ENCODE results near the gene KRTAP20-4. TPM values are rescaled to one million over a fixed set of nuclear protein-coding genes. Genes with fewer than 3 reads are reported as not detected.

Gene KRTAP20-4
- total RNA-seq: not detected in 2 replicates
- long read RNA-seq: 0 reads

- Mint-ChIP-seq H3K9me3 (ENCODE audit: low read depth) (peaks cover 12% of the 10 kb centered on the region), H3K27ac (no peak within 1 kb of the TSS), H3K4me3 (ENCODE audit: low read depth) (no peak within 1 kb of the TSS), H3K36me3 (ENCODE audit: insufficient read depth) (no peaks in the 10 kb centered on the region), H3K27me3 (no peaks in the 10 kb centered on the region), H3K4me1 (ENCODE audit: low read depth) (no peaks in the 10 kb centered on the region)
- no peak for TF ChIP-seq CTCF (IDR thresholded peaks at IDR 0.05; ENCODE audit: unreplicated experiment)
- DNase-seq (ENCODE audit: low spot score, unreplicated experiment): no peak
Measured at GRCh38 chr21:30620522-30620921, at the start of gene KRTAP20-4. Gene KRTAP20-4, plus strand, starts transcription at chr21:30620627.

GRCh38 chr21:30577766-30578165 is 42.7 kb upstream of the KRTAP20-4 start:
- peaks cover 3% of the 10 kb centered on the region for H3K27me3 Mint-ChIP-seq
- peaks cover 9% of the 10 kb centered on the region for H3K9me3 Mint-ChIP-seq (ENCODE audit: low read depth)
- DNase-seq (ENCODE audit: low spot score, unreplicated experiment): no peak
- no peak overlapping the region for H3K27ac Mint-ChIP-seq
- no peaks in the 10 kb centered on the region for H3K36me3 Mint-ChIP-seq (ENCODE audit: insufficient read depth)
- H3K4me3 Mint-ChIP-seq (ENCODE audit: low read depth): no peak overlapping the region
- TF ChIP-seq CTCF (IDR thresholded peaks at IDR 0.05; ENCODE audit: unreplicated experiment): no peak
- no peaks in the 10 kb centered on the region for H3K4me1 Mint-ChIP-seq (ENCODE audit: low read depth)

- DNase-seq (ENCODE audit: low spot score, unreplicated experiment): no peak
Measured at GRCh38 chr21:30579346-30579745, 41.1 kb upstream of the KRTAP20-4 start.

GRCh38 chr21:30580132-30580531 is 40.3 kb upstream of the KRTAP20-4 start:
- TF ChIP-seq CTCF (IDR thresholded peaks at IDR 0.05; ENCODE audit: unreplicated experiment): no peak
- peaks cover 3% of the 10 kb centered on the region for H3K27me3 Mint-ChIP-seq
- peaks cover 5% of the 10 kb centered on the region for H3K9me3 Mint-ChIP-seq (ENCODE audit: low read depth)
- no peaks in the 10 kb centered on the region for H3K4me1 Mint-ChIP-seq (ENCODE audit: low read depth)
- no peaks in the 10 kb centered on the region for H3K36me3 Mint-ChIP-seq (ENCODE audit: insufficient read depth)
- H3K27ac Mint-ChIP-seq: no peak overlapping the region
- no peak overlapping the region for H3K4me3 Mint-ChIP-seq (ENCODE audit: low read depth)
- no peak for DNase-seq (ENCODE audit: low spot score, unreplicated experiment)

More at GRCh38 chr21:30579346-30579745, 41.1 kb upstream of the KRTAP20-4 start:
- Mint-ChIP-seq H3K9me3 (ENCODE audit: low read depth) (peaks cover 3% of the 10 kb centered on the region), H3K27me3 (peaks cover 3% of the 10 kb centered on the region), H3K4me1 (ENCODE audit: low read depth) (no peaks in the 10 kb centered on the region), H3K36me3 (ENCODE audit: insufficient read depth) (no peaks in the 10 kb centered on the region), H3K4me3 (ENCODE audit: low read depth) (no peak overlapping the region), H3K27ac (no peak overlapping the region)
- no peak for TF ChIP-seq CTCF (IDR thresholded peaks at IDR 0.05; ENCODE audit: unreplicated experiment)

- no peak for DNase-seq (ENCODE audit: low spot score, unreplicated experiment)
- H3K27ac Mint-ChIP-seq: no peak overlapping the region
- no peak overlapping the region for H3K4me3 Mint-ChIP-seq (ENCODE audit: low read depth)
- no peaks in the 10 kb centered on the region for H3K27me3 Mint-ChIP-seq
- no peaks in the 10 kb centered on the region for H3K4me1 Mint-ChIP-seq (ENCODE audit: low read depth)
- H3K36me3 Mint-ChIP-seq (ENCODE audit: insufficient read depth): no peaks in the 10 kb centered on the region
- no peak for TF ChIP-seq CTCF (IDR thresholded peaks at IDR 0.05; ENCODE audit: unreplicated experiment)
- peaks cover 6% of the 10 kb centered on the region for H3K9me3 Mint-ChIP-seq (ENCODE audit: low read depth)
Measured at GRCh38 chr21:30582870-30583269, 37.6 kb upstream of the KRTAP20-4 start.

Data from progenitor cell of endocrine pancreas (in vitro differentiated cells).